HG03108 (cell line): ENCODE measurements around the gene TBC1D28.
"Not testable (repeated sequence)": the region's sequence is repeated elsewhere in the genome, so short reads cannot be mapped to it uniquely, and the experiment has no call there.

Experiments used
- ATAC-seq: cut with Tn5 transposase; IDR thresholded peaks from one replicate; pipeline ENCODE4 v1.9.1; 2021; ENCODE audit warnings: moderate library complexity; ENCODE audit not compliant: unreplicated experiment

Gene TBC1D28

GRCh38 chr17:18644291-18644690, at the start of gene TBC1D28:
TSS of gene TBC1D28 (minus strand) at chr17:18644391. CDS start at chr17:18641352, 3,039 bp downstream.
- not testable (repeated sequence) for ATAC-seq

- ATAC-seq: not testable (repeated sequence)
These were observed 38.5 kb upstream of the TBC1D28 start for GRCh38 chr17:18682668-18683067.

- peak; percentile 84 for ATAC-seq
These were observed 37.8 kb upstream of the TBC1D28 start, which contains the start of gene FOXO3B for GRCh38 chr17:18681767-18682571. TSS of gene FOXO3B (minus strand) at chr17:18682314. CDS start at chr17:18681651, 663 bp downstream.

- ATAC-seq: not testable (repeated sequence)
These were observed 33.2 kb upstream of the TBC1D28 start for GRCh38 chr17:18677381-18677780.

- ATAC-seq: not testable (repeated sequence)
These were observed 32.7 kb upstream of the TBC1D28 start for GRCh38 chr17:18676928-18677327.

- ATAC-seq: not testable (repeated sequence)
These were observed 28.4 kb upstream of the TBC1D28 start for GRCh38 chr17:18672395-18673227.

- not testable (repeated sequence) for ATAC-seq
These were observed 24.4 kb upstream of the TBC1D28 start for GRCh38 chr17:18668625-18669024.

GRCh38 chr17:18667535-18667934, 23.3 kb upstream of the TBC1D28 start:
- not testable (repeated sequence) for ATAC-seq

- ATAC-seq: not testable (repeated sequence)
These were observed 22.1 kb upstream of the TBC1D28 start for GRCh38 chr17:18666326-18666725.

GRCh38 chr17:18661924-18662624, 17.9 kb upstream of the TBC1D28 start:
- ATAC-seq: not testable (repeated sequence)

GRCh38 chr17:18650094-18650493, 5.9 kb upstream of the TBC1D28 start:
- not testable (repeated sequence) for ATAC-seq

- not testable (repeated sequence) for ATAC-seq
These were observed 1.1 kb downstream of the TBC1D28 start for GRCh38 chr17:18643124-18643523.

GRCh38 chr17:18638357-18638756, 5.8 kb downstream of the TBC1D28 start:
- not testable (repeated sequence) for ATAC-seq

GRCh38 chr17:18636237-18636636, 8.0 kb downstream of the TBC1D28 start:
- ATAC-seq: not testable (repeated sequence)

- not testable (repeated sequence) for ATAC-seq
These were observed 8.4 kb downstream of the TBC1D28 start for GRCh38 chr17:18635773-18636172.

- ATAC-seq: not testable (repeated sequence)
These were observed 9.5 kb downstream of the TBC1D28 start for GRCh38 chr17:18634550-18635263.

GRCh38 chr17:18626152-18626870, 17.9 kb downstream of the TBC1D28 start:
- no peak for ATAC-seq

- peak; percentile 74 for ATAC-seq
These were observed 18.6 kb downstream of the TBC1D28 start for GRCh38 chr17:18625509-18626104.

- not testable (repeated sequence) for ATAC-seq
These were observed 19.2 kb downstream of the TBC1D28 start for GRCh38 chr17:18624862-18625501.
